PFSK-1 (cell line): ENCODE measurements around the gene TTF2.

Source experiments
- POLR2AphosphoS5 ChIP-seq: IDR thresholded peaks from 2 replicates; pipeline ENCODE4 v1.6.1; 2012; ENCODE audit warnings: low read depth, mild to moderate bottlenecking, control low read depth, low read length, moderate library complexity
- SIN3A ChIP-seq: IDR thresholded peaks from 2 replicates; pipeline ENCODE4 v1.6.1; 2012; ENCODE audit warnings: mild to moderate bottlenecking, low read length, moderate library complexity, borderline replicate concordance; ENCODE audit not compliant: insufficient read depth

- no peak for TF ChIP-seq POLR2AphosphoS5
- no peak for TF ChIP-seq SIN3A
Measured at GRCh38 chr1:117017062-117017461, 43.1 kb upstream of the TTF2 start.
